Brain microvascular endothelial cell (primary cell): ENCODE data around the gene BTBD9.

Experiments
- DNase-seq: peaks from one replicate; pipeline ENCODE4 v3.0.0-alpha.2; 2020
- H3K27ac ChIP-seq: fragments of 250-450 bp; sonication (Bioruptor Pico); 2 replicates; pipeline ENCODE4 v1.5.1; 2020; ENCODE audit warnings: mild to moderate bottlenecking, moderate library complexity
- H3K27me3 ChIP-seq: fragments of 250-450 bp; sonication (Bioruptor Pico); replicated peaks from 2 replicates; pipeline ENCODE4 v1.5.1; 2020; ENCODE audit warnings: mild to moderate bottlenecking
- H3K36me3 ChIP-seq: fragments of 250-450 bp; sonication (Bioruptor Pico); replicated peaks from 2 replicates; pipeline ENCODE4 v1.5.1; 2020; ENCODE audit warnings: mild to moderate bottlenecking
- H3K4me3 ChIP-seq: 2 replicates; pipeline ENCODE4 v1.5.1; 2011; ENCODE audit warnings: low read depth, mild to moderate bottlenecking, control low read depth, low read length, moderate library complexity
- CTCF ChIP-seq: IDR thresholded peaks from 2 replicates; pipeline ENCODE4 v1.5.1; 2011; ENCODE audit warnings: low read depth, mild to moderate bottlenecking, moderate library complexity, low read length, control low read depth, inconsistent platforms; ENCODE audit errors: missing control alignments
- in situ Hi-C: cut with HindIII; loops from 2 replicates; pipeline ENCODE4 v1.10.0; 2017; ENCODE audit warnings: low sequenced_read_pairs, low pct_ligation_motif_present

BTBD9 gene

DNA sequence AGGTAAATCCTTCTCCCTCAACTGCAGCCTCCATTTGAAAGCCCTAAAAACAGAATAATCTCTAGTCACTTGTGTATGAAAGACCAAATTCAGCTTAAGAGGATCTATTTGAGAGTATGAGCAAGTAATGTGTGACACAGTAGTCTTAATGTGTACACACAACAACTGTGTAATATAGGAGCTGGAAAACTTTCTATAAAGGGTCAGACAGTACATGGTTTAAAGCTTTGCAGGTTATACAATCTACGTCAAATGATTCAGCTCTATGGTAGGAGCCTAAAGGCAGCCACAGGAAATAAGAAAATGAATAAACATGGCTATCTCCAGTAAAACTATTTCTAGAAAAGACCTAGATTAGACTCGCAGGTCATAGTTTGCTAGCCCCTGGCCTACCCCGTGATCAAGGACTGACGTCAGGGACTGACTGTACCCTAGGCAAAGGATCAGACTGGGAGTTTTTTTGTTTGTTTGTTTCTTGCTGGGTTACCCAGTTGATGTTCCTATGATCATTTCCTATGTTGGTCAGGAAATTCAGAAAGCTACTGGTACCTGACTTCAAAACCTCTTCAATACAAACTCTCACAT is 39.7 kb downstream of the BTBD9 start:
- TF ChIP-seq CTCF = no peak
- no peaks in the 10 kb centered on the region for H3K36me3 ChIP-seq
- H3K4me3 ChIP-seq = no peak overlapping the region
- no peaks in the 10 kb centered on the region for H3K27me3 ChIP-seq
- peak; percentile 60 for DNase-seq
- in situ Hi-C loops = no loop called here
- peak overlapping the region; percentile 51 for H3K27ac ChIP-seq

- in situ Hi-C loops = no loop called here
- H3K27me3 ChIP-seq = no peaks in the 10 kb centered on the region
- no peak overlapping the region for H3K4me3 ChIP-seq
- H3K27ac ChIP-seq = no peak overlapping the region
- no peak for TF ChIP-seq CTCF
- no peak for DNase-seq
- H3K36me3 ChIP-seq = no peaks in the 10 kb centered on the region
Observed at GRCh38 chr6:38599261-38599660, 40.5 kb downstream of the BTBD9 start.

DNA sequence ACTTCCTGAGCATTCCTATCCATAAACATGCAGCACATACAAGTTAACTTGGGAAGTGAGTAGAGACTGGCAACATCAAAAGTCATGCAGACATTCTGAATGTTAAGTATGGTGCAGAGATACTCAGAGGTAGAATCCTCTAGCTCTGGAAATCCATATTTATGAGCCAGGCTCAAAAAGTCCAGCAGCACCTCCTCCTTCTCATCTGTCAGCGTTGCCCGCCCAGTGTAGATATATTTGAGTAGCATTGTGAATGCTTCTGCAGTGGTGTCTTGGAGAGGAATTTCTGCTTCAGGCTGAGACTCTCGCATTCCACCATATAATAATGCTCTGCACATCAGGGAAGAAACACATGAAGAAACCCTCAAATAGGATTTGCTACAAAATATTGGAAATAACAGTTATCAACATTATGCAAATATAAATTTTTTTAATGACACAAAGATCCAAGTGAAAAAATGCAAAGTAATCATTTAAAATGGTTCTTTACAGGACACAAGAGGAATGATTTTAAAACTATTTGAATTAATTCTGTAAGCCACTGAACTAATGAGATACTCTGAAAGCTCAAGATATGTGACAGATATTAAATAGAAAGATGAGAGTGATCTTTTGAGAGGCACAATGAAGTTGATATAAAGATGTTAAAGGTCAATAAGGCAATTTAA is 45.6 kb downstream of the BTBD9 start:
- no peaks in the 10 kb centered on the region for H3K27me3 ChIP-seq
- DNase-seq = no peak
- H3K4me3 ChIP-seq = no peak overlapping the region
- TF ChIP-seq CTCF = no peak
- in situ Hi-C loops = no loop called here
- H3K36me3 ChIP-seq = no peaks in the 10 kb centered on the region
- H3K27ac ChIP-seq = no peak overlapping the region

- H3K4me3 ChIP-seq = no peak overlapping the region
- no peak for TF ChIP-seq CTCF
- no peaks in the 10 kb centered on the region for H3K36me3 ChIP-seq
- no peaks in the 10 kb centered on the region for H3K27me3 ChIP-seq
- in situ Hi-C loops = no loop called here
- no peak overlapping the region for H3K27ac ChIP-seq
- DNase-seq = no peak
Observed at GRCh38 chr6:38593409-38593808, 46.3 kb downstream of the BTBD9 start.

DNA sequence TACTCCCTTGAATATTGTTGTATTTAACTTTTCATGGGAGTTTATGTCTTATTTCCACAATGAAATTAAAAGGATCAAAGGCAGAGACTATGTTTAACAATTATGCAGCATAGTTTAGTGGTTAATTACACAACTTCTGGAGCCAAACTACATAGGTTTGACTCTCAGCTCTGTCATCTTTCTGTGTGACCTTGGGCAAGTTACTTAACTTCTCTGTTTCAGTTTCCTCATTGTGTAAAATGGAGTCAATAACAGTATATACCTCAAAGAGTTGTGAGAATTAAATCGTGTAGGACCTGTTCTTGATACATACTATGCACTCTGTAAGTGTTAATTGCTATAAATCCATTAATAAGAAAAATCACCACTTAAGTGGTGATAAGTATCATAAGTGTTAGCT is 48.3 kb downstream of the BTBD9 start:
- no peak for TF ChIP-seq CTCF
- Histone ChIP-seq H3K27me3 (no peaks in the 10 kb centered on the region), H3K27ac (no peak overlapping the region), H3K36me3 (no peaks in the 10 kb centered on the region), H3K4me3 (no peak overlapping the region)
- no peak for DNase-seq
- in situ Hi-C loops = no loop called here

GRCh38 chr6:38589367-38589720 is 50.4 kb downstream of the BTBD9 start:
- Histone ChIP-seq H3K27me3 (no peaks in the 10 kb centered on the region), H3K27ac (no peak overlapping the region), H3K36me3 (no peaks in the 10 kb centered on the region), H3K4me3 (no peak overlapping the region)
- in situ Hi-C loops = no loop called here
- no peak for TF ChIP-seq CTCF
- DNase-seq = no peak
